HCT116 (cell line): ENCODE data around the gene HES5. TPM values are rescaled to one million over a fixed set of nuclear protein-coding genes. Genes with fewer than 3 reads are reported as not detected.
"Not testable (repeated sequence)": the region's sequence is repeated elsewhere in the genome, so short reads cannot be mapped to it uniquely, and the experiment has no call there.

Source experiments
- ATAC-seq: fragments of 200-7000 bp; cut with Tn5 transposase; 2 replicates; pipeline ENCODE4 v1.9.1; 2020; ENCODE audit warnings: mild to moderate bottlenecking, moderate library complexity
- Bru-seq: library from RNA; stranded (reverse); fragments of 400-500 nt; gene quantifications from one replicate; lab custom pipeline; 2021; lab: Mats Ljungman, UMichigan
- BruChase-seq, 2 experiments: library from RNA; stranded (reverse); fragments of 400-500 nt; gene quantifications; one replicate each; lab custom pipeline; 2021; lab: Mats Ljungman, UMichigan
- BruUV-seq: library from RNA; stranded (reverse); fragments of 400-500 nt; replicated peaks from 2 replicates; lab custom pipeline; 2021; lab: Mats Ljungman, UMichigan
- CTCF ChIA-PET: fragments of 300-600 bp; sonication (Branson Sonifier 250); formaldehyde crosslinking; loops from one replicate; lab custom pipeline; 2021; ENCODE audit warnings: antibody characterized with exemption; lab: Charles Lee
- POLR2A ChIA-PET: fragments of 300-600, 350-600 bp; sonication (Branson Sonifier 250); formaldehyde crosslinking; loops from one replicate; lab custom pipeline; 2021; ENCODE audit warnings: antibody characterized with exemption; lab: Charles Lee
- RAD21 ChIA-PET, 2 experiments: fragments of 300-600 bp; sonication (Branson Sonifier 250); formaldehyde crosslinking; loops; one replicate each; lab custom pipeline; 2023; ENCODE audit warnings: low total read pairs in 2 of 2; ENCODE audit not compliant: uncharacterized antibody in 2 of 2, unreplicated experiment in 2 of 2, low non-redundant PET in 1 of 2; lab: Charles Lee
- DNase-seq: peaks from one replicate; pipeline ENCODE4 v3.0.0-alpha.2; 2010; ENCODE audit warnings: low read depth, low spot score
- H2AFZ ChIP-seq: fragments of 200-600 bp; shearing (Covaris generic), sonication (generic); 2 replicates; pipeline ENCODE4 v1.6.1; 2017; ENCODE audit warnings: low read depth, mixed run types, mixed read lengths, antibody characterized with exemption, low read length; ENCODE audit not compliant: poor library complexity, severe bottlenecking
- H3K27ac ChIP-seq: 2 replicates; pipeline ENCODE4 v1.5.1; 2012; ENCODE audit warnings: low read depth, low read length
- H3K27me3 ChIP-seq: fragments of 200-600 bp; sonication (generic); 2 replicates; pipeline ENCODE4 v1.6.1; 2016; ENCODE audit warnings: mixed run types, low read length, mixed read lengths; ENCODE audit not compliant: insufficient read depth
- H3K36me3 ChIP-seq, 2 experiments: fragments of 200-500 bp in 1 of 2; fragments of 200-600 bp in 1 of 2; sonication (Bioruptor generic) in 1 of 2; sonication (generic) in 1 of 2; 2 replicates each; pipeline versions ENCODE4 v1.5.1 to v1.6.1; 2014 to 2016; ENCODE audit warnings: low read length in 2 of 2, inconsistent platforms in 1 of 2, mixed read lengths in 1 of 2, mixed run types in 1 of 2; ENCODE audit not compliant: insufficient read depth in 2 of 2, control insufficient read depth in 1 of 2
- H3K4me1 ChIP-seq, 2 experiments: fragments of 200-600 bp in 1 of 2; sonication (generic) in 1 of 2; 2 replicates each; pipeline versions ENCODE4 v1.5.1 to v1.6.1; 2012 to 2017; ENCODE audit warnings: low read length in 2 of 2, inconsistent platforms in 1 of 2, mild to moderate bottlenecking in 1 of 2, mixed read lengths in 1 of 2, mixed run types in 1 of 2, moderate library complexity in 1 of 2; ENCODE audit not compliant: insufficient read depth in 2 of 2, control insufficient read depth in 1 of 2
- H3K4me2 ChIP-seq: fragments of 200-600 bp; sonication (generic); 2 replicates; pipeline ENCODE4 v1.6.1; 2017; ENCODE audit warnings: mixed run types, low read length, mixed read lengths
- H3K4me3 ChIP-seq, 2 experiments: fragments of 200-600 bp in 1 of 2; sonication (generic) in 1 of 2; replicated peaks in 1 of 2; 2 replicates each; pipeline ENCODE4 v1.5.1; 2011 to 2016; ENCODE audit warnings: low read length in 2 of 2, control low read depth in 1 of 2, low read depth in 1 of 2, mild to moderate bottlenecking in 1 of 2, mixed read lengths in 1 of 2, mixed run types in 1 of 2
- H3K79me2 ChIP-seq: fragments of 200-600 bp; sonication (generic); 2 replicates; pipeline ENCODE4 v1.6.1; 2017; ENCODE audit warnings: mild to moderate bottlenecking, mixed run types, low read length, moderate library complexity, mixed read lengths; ENCODE audit not compliant: insufficient read depth
- H3K9ac ChIP-seq: fragments of 200-600 bp; sonication (generic); 2 replicates; pipeline ENCODE4 v1.6.1; 2016; ENCODE audit warnings: low read length, mixed read lengths
- H3K9me2 ChIP-seq: fragments of 200-600 bp; sonication (generic), shearing (Covaris generic); 2 replicates; pipeline ENCODE4 v1.6.1; 2017; ENCODE audit warnings: mixed run types, mild to moderate bottlenecking, moderate library complexity; ENCODE audit not compliant: insufficient read depth
- H3K9me3 ChIP-seq, 2 experiments: fragments of 200-500 bp in 1 of 2; fragments of 200-600 bp in 1 of 2; sonication (Bioruptor generic) in 1 of 2; sonication (generic) in 1 of 2; 2 replicates each; pipeline ENCODE4 v1.6.1; 2014 to 2017; ENCODE audit warnings: low read length in 2 of 2, mixed read lengths in 2 of 2, inconsistent platforms in 1 of 2, low read depth in 1 of 2, mild to moderate bottlenecking in 1 of 2, mixed run types in 1 of 2, moderate library complexity in 1 of 2; ENCODE audit not compliant: control insufficient read depth in 1 of 2, insufficient read depth in 1 of 2
- H4K20me1 ChIP-seq: fragments of 200-600 bp; sonication (generic), shearing (Covaris generic); 2 replicates; pipeline ENCODE4 v1.6.1; 2017; ENCODE audit warnings: mixed run types, mild to moderate bottlenecking, moderate library complexity; ENCODE audit not compliant: insufficient read depth
- POLR2AphosphoS5 ChIP-seq: IDR thresholded peaks from 2 replicates; pipeline ENCODE4 v1.6.1; 2011; ENCODE audit warnings: mild to moderate bottlenecking, low read depth, low read length, moderate library complexity
- SP1 ChIP-seq: IDR thresholded peaks from 2 replicates; pipeline ENCODE4 v1.6.1; 2012; ENCODE audit warnings: low read depth
- intact Hi-C: fragments of 100-400 bp; cut with micrococcal nuclease; formaldehyde crosslinking; loops from 2 replicates; pipeline ENCODE4 v1.10.0; 2022
- long read RNA-seq: library from polyadenylated mRNA; unstranded; transcript quantifications from one replicate; pipeline ENCODE4 v2.0.0, GENCODE V29; 2021; ENCODE audit not compliant: unreplicated experiment
- polyA plus RNA-seq: library from polyadenylated mRNA; unstranded; fragments of >200 nt; gene quantifications from 2 replicates; pipeline ENCODE4 v1.2.1, GENCODE V29; 2012; ENCODE audit warnings: missing spikeins
- total RNA-seq: library from RNA; stranded (reverse); gene quantifications from one replicate; pipeline ENCODE4 v1.2.1, GENCODE V29; 2021; ENCODE audit not compliant: unreplicated experiment
- TF ChIP-seq, protein P1 (sequence below): IDR thresholded peaks from 2 replicates; pipeline ENCODE4 v1.6.1; 2012

The HES5 gene, protein sequence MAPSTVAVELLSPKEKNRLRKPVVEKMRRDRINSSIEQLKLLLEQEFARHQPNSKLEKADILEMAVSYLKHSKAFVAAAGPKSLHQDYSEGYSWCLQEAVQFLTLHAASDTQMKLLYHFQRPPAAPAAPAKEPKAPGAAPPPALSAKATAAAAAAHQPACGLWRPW
- total RNA-seq (not detected), Bru-seq, nascent RNA (not detected), BruChase-seq, experiment 1, labeled RNA remaining after a 6-hour chase (not detected), BruChase-seq, experiment 2, labeled RNA remaining after a 2-hour chase (not detected)
- not detected in 2 replicates for polyA plus RNA-seq
- long read RNA-seq = 0 reads

DNA sequence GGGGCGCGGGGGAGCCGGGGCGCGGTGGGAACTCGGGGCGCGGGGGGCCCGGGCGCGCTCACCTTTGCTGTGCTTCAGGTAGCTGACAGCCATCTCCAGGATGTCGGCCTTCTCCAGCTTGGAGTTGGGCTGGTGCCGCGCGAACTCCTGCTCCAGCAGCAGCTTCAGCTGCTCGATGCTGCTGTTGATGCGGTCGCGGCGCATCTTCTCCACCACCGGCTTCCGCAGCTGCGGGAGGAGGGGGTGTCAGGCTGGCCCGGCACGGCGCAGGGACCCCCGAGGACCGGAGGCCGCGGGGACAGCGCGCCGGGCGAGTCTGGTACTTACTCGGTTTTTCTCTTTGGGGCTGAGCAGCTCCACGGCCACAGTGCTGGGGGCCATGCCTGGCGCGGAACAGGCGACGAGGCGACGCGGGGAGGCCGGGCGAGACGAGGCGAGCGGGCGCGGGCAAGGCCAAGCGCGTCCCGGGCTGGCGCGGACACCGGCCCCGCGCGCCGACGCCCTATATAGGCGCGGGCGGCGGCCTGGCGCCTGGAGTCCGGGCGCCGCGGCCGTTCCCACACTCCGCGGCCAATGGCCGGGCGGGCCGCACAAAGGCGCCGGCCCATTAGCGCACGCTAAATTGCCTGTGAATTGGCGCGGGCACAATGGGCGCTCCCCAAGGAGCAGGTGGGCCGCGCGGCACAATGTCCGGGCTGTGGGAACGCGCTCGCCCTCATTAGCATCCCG, at the start of gene HES5:
Gene HES5, minus strand, starts transcription at position 480 of the 729 bp plus-strand sequence. Its CDS starts 99 bp downstream, at position 381.
- Histone ChIP-seq H3K4me1 (peaks cover 20 to 37% of the 10 kb centered on the region in 2 experiments; a peak in 3 of 4 replicates), H3K27ac (no peak within 1 kb of the TSS; the same call in 1 of the 2 replicates), H3K4me3 (no peak within 1 kb of the TSS), H3K27me3 (no peaks in the 10 kb centered on the region), H3K9ac (no peak within 1 kb of the TSS), H3K9me3 (no peaks in the 10 kb centered on the region), H4K20me1 (peaks cover 4% of the 10 kb centered on the region; the same call in 1 of the 2 replicates), H3K4me2 (no peak within 1 kb of the TSS), H2AFZ (no peak within 1 kb of the TSS), H3K9me2 (no peaks in the 10 kb centered on the region), H3K79me2 (peaks cover 11% of the 10 kb centered on the region), H3K36me3 (no peaks in the 10 kb centered on the region)
- intact Hi-C loops = loop anchor here (5.0 kb wide), 1 partner anchor 118 kb away; the partner anchor contains the start of gene PEX10
- no peak for ATAC-seq
- ChIA-PET CTCF (no interaction called here), POLR2A (no interaction called here), RAD21 (no interaction called here)
- no peak for DNase-seq
- BruUV-seq = no TSS peak
- TF ChIP-seq, protein P1, sequence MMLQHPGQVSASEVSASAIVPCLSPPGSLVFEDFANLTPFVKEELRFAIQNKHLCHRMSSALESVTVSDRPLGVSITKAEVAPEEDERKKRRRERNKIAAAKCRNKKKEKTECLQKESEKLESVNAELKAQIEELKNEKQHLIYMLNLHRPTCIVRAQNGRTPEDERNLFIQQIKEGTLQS = no peak

DNA sequence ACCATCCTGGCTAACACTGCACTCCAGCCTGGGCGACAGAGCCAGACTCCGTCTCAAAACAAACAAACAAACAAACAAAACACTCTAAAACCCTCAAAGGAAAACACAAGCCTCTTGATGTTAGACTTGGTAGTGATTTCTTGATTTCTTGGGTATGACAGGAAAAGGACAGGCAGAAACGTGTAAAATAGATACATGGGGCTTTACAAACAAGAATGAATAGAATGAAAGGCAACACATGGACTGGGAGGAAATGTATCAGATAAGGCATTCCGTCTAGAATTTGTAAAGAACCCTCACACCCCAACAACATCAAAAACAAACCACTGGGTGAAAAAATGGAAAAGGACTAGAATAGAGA, 48.7 kb upstream of the HES5 start:
- H3K4me3 ChIP-seq = no peak overlapping the region
- H3K4me2 ChIP-seq = peak overlapping the region; percentile 64
- BruUV-seq = no TSS peak
- peak overlapping the region; percentile 46; the same call in 1 of the 2 replicates for H3K9ac ChIP-seq
- intact Hi-C loops = no loop called here
- H3K79me2 ChIP-seq = no peaks in the 10 kb centered on the region
- TF ChIP-seq, protein P1 = no peak
- no peak for TF ChIP-seq SP1
- TF ChIP-seq POLR2AphosphoS5 = no peak
- CTCF ChIA-PET = no interaction called here
- H3K9me3 ChIP-seq = no peaks in the 10 kb centered on the region
- no peak for DNase-seq
- H3K27ac ChIP-seq = peak overlapping the region; percentile 16; the same call in 1 of the 2 replicates
- RAD21 ChIA-PET = no interaction called here
- H2AFZ ChIP-seq = peak overlapping the region; percentile 45
- H3K9me2 ChIP-seq = no peaks in the 10 kb centered on the region
- H4K20me1 ChIP-seq = no peaks in the 10 kb centered on the region
- no peaks in the 10 kb centered on the region for H3K36me3 ChIP-seq
- no peaks in the 10 kb centered on the region for H3K27me3 ChIP-seq
- ATAC-seq = no peak
- peaks cover 9 to 19% of the 10 kb centered on the region in 2 experiments; a peak in 3 of 4 replicates for H3K4me1 ChIP-seq
- POLR2A ChIA-PET = no interaction called here

GRCh38 chr1:2577565-2578075, 47.6 kb upstream of the HES5 start:
- RAD21 ChIA-PET = not testable (repeated sequence)

More at GRCh38 chr1:2577565-2578075, 47.6 kb upstream of the HES5 start:
- Histone ChIP-seq H3K27ac (peak overlapping the region; percentile 45; the same call in 1 of the 2 replicates), H3K9ac (peak overlapping the region; percentile 46; the same call in 1 of the 2 replicates), H3K4me2 (peak overlapping the region; percentile 64), H3K4me1 (peaks cover 9 to 13% of the 10 kb centered on the region in 2 experiments; a peak in 3 of 4 replicates)
- H2AFZ ChIP-seq, H3K79me2 ChIP-seq, H3K27me3 ChIP-seq, H3K9me2 ChIP-seq, DNase-seq, POLR2A ChIA-PET, H3K4me3 ChIP-seq, intact Hi-C loops, BruUV-seq, H3K36me3 ChIP-seq, H4K20me1 ChIP-seq, H3K9me3 ChIP-seq, CTCF ChIA-PET: not testable (repeated sequence)
- 0 out of 2 replicates have a peak, but pooled peaks have one; percentile 9 for ATAC-seq
